ENCODE results near the gene KCNK13. TPM values are rescaled to one million over a fixed set of nuclear protein-coding genes. Genes with fewer than 3 reads are reported as not detected.
"Not testable (repeated sequence)": the region's sequence is repeated elsewhere in the genome, so short reads cannot be mapped to it uniquely, and the experiment has no call there.

The KCNK13 gene
- total RNA-seq, 1 experiment from 2014 or later = 0.04 TPM

- DNase-seq (ENCODE audit: low spot score) = no peak
Measured at GRCh38 chr14:90193925-90194324, 132.1 kb downstream of the KCNK13 start.

- no peak for DNase-seq (ENCODE audit: low spot score)
Measured at GRCh38 chr14:90194706-90195105, 132.9 kb downstream of the KCNK13 start.

DNA sequence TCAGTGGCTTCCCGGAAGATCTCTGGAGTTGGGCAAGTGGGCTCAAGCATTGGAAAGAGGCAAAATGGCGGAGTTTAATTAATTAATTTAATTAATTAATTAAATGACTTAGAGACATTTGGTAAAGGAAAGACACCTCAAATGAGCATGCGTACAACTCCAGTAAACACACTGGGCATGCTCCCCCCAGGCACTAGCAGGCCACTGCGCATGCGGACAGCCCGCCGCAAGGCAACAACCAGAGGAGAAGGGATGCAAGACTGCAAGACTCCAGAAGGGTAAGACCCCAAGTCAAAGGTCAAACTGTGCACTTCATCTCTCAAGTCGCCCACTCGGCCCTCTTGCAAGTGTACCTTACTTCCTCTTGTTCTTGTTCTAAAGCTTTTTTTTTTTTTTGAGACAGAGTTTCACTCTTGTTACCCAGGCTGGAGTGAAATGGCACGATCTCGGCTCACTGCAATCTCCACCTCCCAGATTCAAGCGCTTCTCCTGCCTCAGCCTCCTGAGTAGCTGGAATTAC, 136.8 kb downstream of the KCNK13 start:
- DNase-seq (ENCODE audit: low spot score) = no peak

- not testable (repeated sequence) for DNase-seq (ENCODE audit: low spot score)
Measured at GRCh38 chr14:90200546-90200945, 138.8 kb downstream of the KCNK13 start.

- DNase-seq (ENCODE audit: low spot score) = no peak
Measured at GRCh38 chr14:90201344-90201743, 139.6 kb downstream of the KCNK13 start.

- no peak for DNase-seq (ENCODE audit: low spot score)
Measured at GRCh38 chr14:90204516-90204915, 142.7 kb downstream of the KCNK13 start.

- DNase-seq (ENCODE audit: low spot score) = no peak
Measured at GRCh38 chr14:90213099-90213748, 151.4 kb downstream of the KCNK13 start.

- DNase-seq (ENCODE audit: low spot score) = no peak
Measured at GRCh38 chr14:90228478-90228877, 166.7 kb downstream of the KCNK13 start.

DNA sequence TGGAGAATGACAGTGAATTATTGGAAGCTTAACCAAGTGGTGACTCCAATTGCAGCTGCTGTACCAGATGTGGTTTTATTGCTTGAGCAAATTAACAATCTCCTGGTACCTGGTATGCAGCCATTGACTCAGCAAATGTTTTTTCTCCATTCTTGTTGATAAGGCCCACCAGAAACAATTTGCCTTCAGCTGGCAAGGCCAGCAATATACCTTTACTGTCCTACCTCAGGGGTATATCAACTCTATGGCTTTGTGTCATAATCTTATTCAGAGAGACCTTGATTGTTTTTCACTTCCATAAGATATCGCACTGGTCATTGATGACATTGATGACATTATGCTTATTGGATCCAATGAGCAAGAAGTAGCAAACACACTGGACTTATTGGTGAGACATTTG, 168.1 kb downstream of the KCNK13 start:
- not testable (repeated sequence) for DNase-seq (ENCODE audit: low spot score)

Other genes starting within 250 kb of the KCNK13 start
- gene EFCAB11, start 107.3 kb upstream of the KCNK13 start, total RNA-seq (2014; rRNA removed; shearing (Covaris generic)) = 13.4 and 14.3 TPM in 2 replicates
- gene TDP1, start 106.1 kb upstream of the KCNK13 start, total RNA-seq (2014; rRNA removed; shearing (Covaris generic)) = 23.2 and 26.3 TPM in 2 replicates
- 335 and 362 TPM in 2 replicates for gene PSMC1, start 194.6 kb downstream of the KCNK13 start, total RNA-seq (2014; rRNA removed; shearing (Covaris generic))

All from H4 (cell line).